Measurements from ENCODE around the gene GPC6.

DNA sequence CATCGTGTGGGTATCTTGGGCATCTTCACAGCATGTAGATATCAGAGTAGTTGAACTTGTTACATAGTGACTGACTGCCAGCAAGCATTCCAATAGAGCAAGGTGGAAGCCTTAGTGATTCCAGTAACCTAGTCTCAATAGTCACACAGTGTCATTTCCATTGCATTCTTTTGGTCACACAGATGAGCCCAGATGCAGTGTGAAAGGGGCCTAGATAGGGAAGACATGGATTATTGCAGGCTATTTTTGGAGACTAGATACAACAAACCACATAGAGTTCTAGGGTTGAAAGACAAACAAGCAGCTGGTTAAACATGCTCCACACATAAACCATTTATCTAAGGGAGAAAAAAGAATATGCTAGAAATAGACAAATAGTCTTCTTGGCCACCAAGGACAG, 699.4 kb downstream of the GPC6 start:
- TF ChIP-seq, protein P1, sequence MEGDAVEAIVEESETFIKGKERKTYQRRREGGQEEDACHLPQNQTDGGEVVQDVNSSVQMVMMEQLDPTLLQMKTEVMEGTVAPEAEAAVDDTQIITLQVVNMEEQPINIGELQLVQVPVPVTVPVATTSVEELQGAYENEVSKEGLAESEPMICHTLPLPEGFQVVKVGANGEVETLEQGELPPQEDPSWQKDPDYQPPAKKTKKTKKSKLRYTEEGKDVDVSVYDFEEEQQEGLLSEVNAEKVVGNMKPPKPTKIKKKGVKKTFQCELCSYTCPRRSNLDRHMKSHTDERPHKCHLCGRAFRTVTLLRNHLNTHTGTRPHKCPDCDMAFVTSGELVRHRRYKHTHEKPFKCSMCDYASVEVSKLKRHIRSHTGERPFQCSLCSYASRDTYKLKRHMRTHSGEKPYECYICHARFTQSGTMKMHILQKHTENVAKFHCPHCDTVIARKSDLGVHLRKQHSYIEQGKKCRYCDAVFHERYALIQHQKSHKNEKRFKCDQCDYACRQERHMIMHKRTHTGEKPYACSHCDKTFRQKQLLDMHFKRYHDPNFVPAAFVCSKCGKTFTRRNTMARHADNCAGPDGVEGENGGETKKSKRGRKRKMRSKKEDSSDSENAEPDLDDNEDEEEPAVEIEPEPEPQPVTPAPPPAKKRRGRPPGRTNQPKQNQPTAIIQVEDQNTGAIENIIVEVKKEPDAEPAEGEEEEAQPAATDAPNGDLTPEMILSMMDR (conservative IDR thresholded peaks at IDR 0.05; ENCODE audit: low read length), result no peak
- TF ChIP-seq EZH2phosphoT487 (IDR thresholded peaks at IDR 0.05; ENCODE audit: borderline replicate concordance, low read depth, low read length), result no peak

Measured in OCI-LY7 (cell line).